NCI-H1417 (cell line): ENCODE measurements around the gene ZNRF4.
"Not testable (repeated sequence)": the region's sequence is repeated elsewhere in the genome, so short reads cannot be mapped to it uniquely, and the experiment has no call there.

Source experiments
- DNase-seq, 3 experiments: peaks; one replicate each; lab custom pipeline; 2025; lab: John Stamatoyannopoulos, UW

ZNRF4 gene

DNA sequence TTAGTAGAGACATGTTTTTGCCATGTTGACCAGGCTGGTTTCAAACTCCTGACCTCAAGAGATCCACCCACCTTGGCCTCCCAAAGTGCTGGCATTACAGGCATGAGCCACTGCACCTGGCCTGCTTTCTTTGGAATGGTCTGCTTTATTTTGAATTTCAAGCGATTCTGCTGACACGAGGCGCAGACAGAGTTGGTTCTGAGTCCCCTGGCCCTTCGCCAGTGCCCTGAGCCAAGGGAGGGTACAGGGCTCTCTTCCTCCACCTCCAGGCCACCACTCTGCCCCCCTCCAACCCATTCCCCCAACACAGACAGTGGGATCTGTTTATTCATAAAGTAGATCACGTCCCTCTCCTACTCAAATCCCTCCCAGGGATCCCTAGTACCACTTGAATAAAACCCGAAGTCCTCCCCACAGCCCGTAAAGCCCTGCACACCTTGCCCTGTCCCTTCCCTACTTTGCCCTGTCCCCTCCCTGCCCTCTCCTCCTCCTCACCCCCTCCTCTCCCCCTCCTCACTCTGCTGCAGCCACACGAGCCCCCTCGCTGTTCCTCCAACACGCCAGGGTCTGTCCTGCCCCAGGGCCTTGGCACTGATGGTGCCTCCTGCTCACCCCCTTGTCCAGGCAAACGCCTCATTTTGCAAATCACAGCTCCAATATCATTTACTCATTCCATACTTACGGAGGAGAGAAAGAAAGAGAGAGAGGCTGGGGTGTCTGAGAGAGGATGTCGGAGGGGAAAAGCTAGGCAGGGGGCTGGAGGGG is 22.4 kb downstream of the ZNRF4 start:
- no peak for DNase-seq

GRCh38 chr19:5478241-5478924 is 23.2 kb downstream of the ZNRF4 start:
- DNase-seq, result no peak

GRCh38 chr19:5478925-5479588 is 23.8 kb downstream of the ZNRF4 start:
- no peak for DNase-seq

- DNase-seq, result peak in 2 of 3 experiments; percentile 69 to 85
These were observed 24.7 kb downstream of the ZNRF4 start for GRCh38 chr19:5479958-5480357.

DNA sequence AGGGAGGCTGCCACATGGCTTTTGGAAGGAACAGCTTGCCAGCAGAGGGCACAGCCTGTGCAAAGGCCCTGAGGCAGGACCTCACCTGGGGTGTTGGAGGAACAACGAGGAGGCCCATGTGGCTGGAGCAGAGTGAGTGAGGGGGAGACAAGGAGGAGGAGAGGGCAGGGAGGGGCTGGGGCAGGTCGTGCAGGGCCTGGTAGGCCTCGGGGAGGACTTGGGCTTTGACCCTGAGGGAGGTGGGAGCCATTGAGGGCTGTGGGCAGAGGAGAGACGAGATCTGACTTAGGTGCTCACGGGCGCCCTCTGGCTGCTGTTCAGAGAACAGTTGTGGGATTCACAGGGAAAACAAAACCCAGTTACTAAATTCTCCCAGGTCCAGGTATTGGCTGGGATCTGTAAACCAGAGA is 25.2 kb downstream of the ZNRF4 start:
- peak in 1 of 3 experiments; percentile 50 for DNase-seq

DNA sequence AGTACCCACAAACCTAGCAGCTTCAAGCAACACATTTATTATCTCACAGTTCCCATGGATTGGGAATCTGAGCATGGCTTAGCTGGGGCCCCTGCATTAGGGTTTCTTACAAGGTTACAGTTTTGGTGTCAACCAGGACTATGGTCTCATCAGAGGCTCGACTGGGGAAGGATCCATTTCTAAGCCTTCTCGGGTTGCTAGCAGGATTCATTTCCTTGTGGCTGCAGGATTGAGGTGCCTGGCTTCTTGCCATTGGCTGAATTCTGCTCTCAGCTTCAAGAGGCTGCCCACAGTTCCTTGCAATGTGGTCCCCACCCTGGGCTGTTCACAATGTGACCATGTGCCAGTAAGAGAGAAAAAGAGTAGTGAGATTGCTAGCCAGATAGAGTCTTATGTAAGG is 26.7 kb downstream of the ZNRF4 start:
- DNase-seq, result no peak

DNA sequence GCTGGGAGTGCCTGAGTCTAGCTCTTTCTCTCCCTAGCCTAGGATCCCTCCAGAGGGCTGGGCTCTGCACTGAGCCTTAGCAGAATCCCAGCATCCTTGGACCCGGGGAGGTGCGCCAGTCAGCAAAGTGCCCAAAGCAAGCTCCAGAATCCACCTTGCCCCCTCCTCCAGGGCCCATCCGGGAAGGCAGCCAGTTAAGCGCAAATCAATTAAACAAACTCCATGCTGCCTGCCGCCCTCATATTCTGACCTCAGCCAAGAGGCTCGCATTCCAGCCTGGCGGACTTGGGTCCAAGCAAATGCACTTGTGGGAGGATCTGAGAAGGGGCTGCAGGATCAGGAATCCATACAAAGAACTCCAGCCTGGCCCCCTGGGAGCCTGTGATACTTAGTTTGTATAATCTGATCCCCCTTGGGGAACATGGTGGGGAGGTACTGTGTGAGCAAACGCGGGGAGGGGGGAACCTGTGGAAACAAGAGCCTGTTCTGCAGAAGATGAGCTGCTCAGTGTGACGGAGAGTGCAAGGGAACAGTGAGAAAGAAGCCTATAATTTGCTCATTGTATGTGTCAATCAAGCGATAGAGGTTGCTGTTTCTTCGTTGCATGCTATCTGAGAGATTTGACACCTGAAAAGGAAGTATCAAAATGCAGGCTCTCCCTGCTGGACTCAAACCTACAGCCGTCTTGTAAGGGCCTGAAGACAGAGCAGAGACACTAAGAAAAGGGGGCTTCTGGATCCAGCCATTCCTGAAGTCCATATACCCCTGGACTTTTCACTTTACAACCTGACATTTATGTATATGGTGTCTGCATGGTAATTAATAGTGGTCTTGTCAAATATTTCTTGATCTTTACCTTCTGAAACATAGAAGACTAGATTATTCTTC is 29.4 kb downstream of the ZNRF4 start:
- DNase-seq, result peak in 2 of 3 experiments; percentile 86 to 90

DNA sequence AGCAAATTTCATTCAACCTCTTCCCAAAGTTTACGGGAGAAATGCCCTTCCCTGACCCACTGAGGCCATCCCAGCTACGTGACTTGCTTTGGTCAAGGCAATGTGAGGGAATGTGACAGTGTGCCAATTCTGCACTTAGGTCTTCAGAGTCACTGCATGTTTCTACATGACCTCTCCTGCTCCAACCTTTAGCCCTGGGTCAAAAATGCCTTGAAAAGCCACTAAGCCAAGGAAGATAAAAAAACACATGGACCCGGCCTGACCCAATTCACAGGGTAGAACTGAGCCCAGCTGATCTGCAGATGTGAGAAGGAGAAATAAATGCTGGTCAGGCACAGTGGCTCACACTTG is 30.0 kb downstream of the ZNRF4 start:
- no peak for DNase-seq

DNA sequence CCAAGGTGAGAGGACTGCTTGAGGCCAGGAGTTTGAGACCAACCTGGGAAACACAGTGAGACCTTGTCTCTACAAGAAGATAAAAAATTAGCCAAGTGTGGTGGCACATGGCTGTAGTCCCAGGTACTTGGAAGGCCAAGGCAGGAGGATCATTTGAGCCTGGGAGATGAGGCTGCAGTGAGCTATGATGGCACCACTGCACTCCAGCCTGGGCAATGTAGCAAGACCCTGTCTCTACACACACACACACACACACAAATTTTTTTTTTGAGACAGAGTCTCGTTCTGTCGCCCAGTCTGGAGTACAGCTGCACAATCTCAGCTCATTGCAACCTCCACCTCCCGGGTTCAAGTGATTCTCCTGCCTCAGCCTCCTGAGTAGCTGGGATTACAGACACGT is 30.4 kb downstream of the ZNRF4 start:
- not testable (repeated sequence) for DNase-seq

DNA sequence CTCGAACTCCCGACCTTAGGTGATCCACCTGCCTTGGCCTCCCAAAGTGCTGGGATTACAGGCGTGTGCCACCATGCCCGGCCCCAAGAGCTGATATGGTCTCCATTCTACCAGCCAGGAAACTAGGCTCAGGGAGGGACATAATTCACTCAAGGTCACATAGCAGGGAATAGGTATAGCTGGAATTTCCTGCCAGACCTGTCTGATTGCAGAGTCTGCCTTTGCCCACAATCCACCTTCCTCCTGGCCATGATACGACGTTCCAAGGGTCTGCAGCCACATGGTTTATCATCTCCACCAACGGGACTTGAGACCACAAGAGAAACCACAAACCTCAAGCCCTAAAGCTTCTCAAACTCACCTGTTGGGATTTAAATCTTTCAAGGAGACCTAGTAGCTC is 32.0 kb downstream of the ZNRF4 start:
- DNase-seq, result no peak

- DNase-seq, result no peak
These were observed 34.3 kb downstream of the ZNRF4 start for GRCh38 chr19:5489551-5489950.

GRCh38 chr19:5491565-5491964 is 36.3 kb downstream of the ZNRF4 start:
- no peak for DNase-seq

DNA sequence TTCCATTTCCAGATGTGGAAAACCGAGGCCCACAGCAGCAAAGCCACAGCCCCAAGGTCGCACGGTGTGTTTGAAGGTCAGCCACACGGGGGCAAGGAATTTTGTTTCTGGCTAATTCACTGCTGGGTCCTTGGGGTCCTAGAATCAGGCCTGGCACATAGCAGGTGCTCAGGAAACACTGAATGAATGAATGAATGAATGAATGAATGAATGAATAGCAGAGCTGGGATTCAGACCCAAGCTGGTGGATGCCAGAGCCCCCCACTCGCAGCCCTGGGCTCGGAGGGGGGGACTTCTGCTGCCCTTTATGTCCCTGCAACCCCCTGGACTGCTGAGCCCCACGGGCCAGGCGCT is 37.0 kb downstream of the ZNRF4 start:
- no peak for DNase-seq

GRCh38 chr19:5492635-5493409 is 37.6 kb downstream of the ZNRF4 start:
- peak in 2 of 3 experiments; percentile 63 to 82 for DNase-seq

DNA sequence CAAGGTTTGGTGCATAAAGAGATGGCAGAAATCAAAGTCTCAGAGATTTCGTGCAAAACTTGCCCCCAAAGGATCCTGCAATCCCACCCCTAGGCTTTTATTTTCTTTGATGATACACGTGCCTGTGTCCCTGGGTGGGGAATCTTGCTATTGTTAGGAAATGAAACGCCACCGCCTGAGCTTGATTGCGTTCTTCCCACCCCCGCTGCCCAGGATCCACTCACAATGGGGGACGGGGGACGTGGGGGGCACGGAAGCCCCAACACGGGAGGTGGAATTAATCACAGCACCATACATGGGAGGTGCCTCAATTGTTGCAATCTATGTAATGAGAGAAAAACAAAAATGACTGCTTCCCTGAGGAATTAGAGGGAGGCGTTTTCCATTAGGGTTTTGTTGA is 39.6 kb downstream of the ZNRF4 start:
- no peak for DNase-seq

DNA sequence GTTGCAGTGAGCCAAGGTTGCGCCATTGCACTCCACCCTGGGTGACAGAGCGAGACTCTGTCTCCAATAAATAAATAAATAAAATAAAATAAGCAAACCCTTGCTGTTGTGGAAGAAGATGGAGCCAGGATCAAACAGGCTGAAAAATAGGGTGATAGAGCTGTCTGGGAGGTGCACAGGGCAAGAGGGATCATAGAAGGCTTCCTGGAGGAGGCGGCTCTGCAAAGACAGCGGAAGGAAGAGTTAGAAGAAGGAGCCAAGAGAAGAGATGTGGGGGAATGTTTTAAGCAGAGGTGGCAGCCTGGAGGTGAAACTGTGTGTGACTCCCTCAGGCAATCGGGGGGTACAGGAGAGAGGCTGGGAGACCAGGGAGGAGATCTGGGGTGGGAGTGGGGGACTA is 40.6 kb downstream of the ZNRF4 start:
- DNase-seq, result no peak

GRCh38 chr19:5497297-5497696 is 42.1 kb downstream of the ZNRF4 start:
- no peak for DNase-seq

GRCh38 chr19:5498830-5499550 is 43.8 kb downstream of the ZNRF4 start:
- DNase-seq, result peak in 2 of 3 experiments; percentile 23 to 61

GRCh38 chr19:5501907-5502306 is 46.7 kb downstream of the ZNRF4 start:
- DNase-seq, result no peak

DNA sequence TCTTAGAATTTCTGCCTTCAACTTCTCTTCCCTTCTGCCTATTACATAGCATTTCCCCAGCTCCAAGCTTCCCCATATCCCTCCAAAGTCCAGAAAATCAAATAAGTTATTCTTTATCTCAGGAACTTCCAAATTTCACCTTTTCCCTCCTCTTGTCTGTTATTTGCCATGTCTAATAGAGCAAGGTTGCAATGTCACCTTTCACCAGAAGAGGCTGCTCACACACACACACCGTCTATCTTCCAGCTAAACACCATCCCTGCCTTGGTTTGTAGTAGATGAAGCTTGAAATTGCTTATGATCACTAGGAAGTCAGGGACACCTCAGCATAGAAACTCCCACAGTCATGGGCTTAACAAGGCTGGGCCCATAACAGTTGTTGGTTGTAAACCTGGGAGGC is 48.4 kb downstream of the ZNRF4 start:
- no peak for DNase-seq

DNA sequence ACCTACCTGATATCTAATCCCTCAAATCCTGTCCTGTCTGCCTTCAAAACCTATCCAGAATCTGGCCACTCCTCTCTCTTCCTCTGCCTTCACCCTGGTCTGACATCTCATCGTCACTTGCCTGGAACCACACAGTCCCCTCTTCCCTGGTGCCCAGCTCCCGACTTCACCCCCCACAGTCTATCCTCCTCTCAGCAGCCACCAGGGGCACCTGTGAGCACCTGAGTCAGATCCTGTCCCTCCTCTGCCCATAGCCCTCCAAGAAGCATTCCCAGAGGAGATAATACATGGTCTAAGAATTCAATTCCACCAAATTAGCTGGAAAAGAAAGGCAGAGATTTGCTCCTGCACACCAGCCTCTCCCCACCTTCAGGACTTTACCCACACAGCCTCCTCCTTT is 48.9 kb downstream of the ZNRF4 start:
- no peak for DNase-seq
